MM.1S (cell line): Measurements from ENCODE around the gene FECH.
"Not testable (repeated sequence)": the region's sequence is repeated elsewhere in the genome, so short reads cannot be mapped to it uniquely, and the experiment has no call there.

ENCODE experiments used
- DNase-seq: peaks from one replicate; pipeline ENCODE4 v3.0.0-alpha.2; 2015
- H2AFZ ChIP-seq: fragments of 300-600 bp; sonication (generic); 2 replicates; pipeline ENCODE4 v1.6.0; 2016; ENCODE audit warnings: antibody characterized with exemption, low read length
- H3F3A ChIP-seq: fragments of 300-600 bp; sonication (generic); 2 replicates; pipeline ENCODE4 v1.6.1; 2016; ENCODE audit warnings: mild to moderate bottlenecking, antibody characterized with exemption, low read length, moderate library complexity, mixed read lengths; ENCODE audit not compliant: insufficient read depth
- H3K27ac ChIP-seq: fragments of 300-600 bp; sonication (generic); 2 replicates; pipeline ENCODE4 v1.5.1; 2016; ENCODE audit warnings: mild to moderate bottlenecking, low read length
- H3K27me3 ChIP-seq: fragments of 300-600 bp; sonication (generic); replicated peaks from 2 replicates; pipeline ENCODE4 v1.6.0; 2016; ENCODE audit warnings: low read length; ENCODE audit not compliant: insufficient read depth
- H3K36me3 ChIP-seq: fragments of 300-600 bp; sonication (generic); replicated peaks from 2 replicates; pipeline ENCODE4 v1.6.1; 2016; ENCODE audit warnings: mild to moderate bottlenecking, low read length, mixed read lengths; ENCODE audit not compliant: insufficient read depth
- H3K4me1 ChIP-seq: fragments of 300-600 bp; sonication (generic); 2 replicates; pipeline ENCODE4 v1.6.1; 2016; ENCODE audit warnings: low read length, mixed read lengths
- H3K4me2 ChIP-seq: fragments of 300-600 bp; sonication (generic); 2 replicates; pipeline ENCODE4 v1.6.0; 2016; ENCODE audit warnings: low read depth, low read length
- H3K4me3 ChIP-seq: fragments of 300-600 bp; sonication (generic); 2 replicates; pipeline ENCODE4 v1.5.1; 2016; ENCODE audit warnings: low read length, mixed read lengths
- H3K79me2 ChIP-seq: fragments of 300-600 bp; sonication (generic); 2 replicates; pipeline ENCODE4 v1.6.1; 2016; ENCODE audit warnings: mixed run types, low read length, mixed read lengths
- H3K9ac ChIP-seq: fragments of 300-600 bp; sonication (generic); 2 replicates; pipeline ENCODE4 v1.6.1; 2016; ENCODE audit warnings: low read length, mixed read lengths
- H3K9me2 ChIP-seq: fragments of 300-600 bp; sonication (generic); replicated peaks from 2 replicates; pipeline ENCODE4 v1.6.1; 2016; ENCODE audit warnings: mild to moderate bottlenecking, low read length, mixed read lengths; ENCODE audit not compliant: insufficient read depth
- H3K9me3 ChIP-seq: fragments of 300-600 bp; sonication (generic); replicated peaks from 2 replicates; pipeline ENCODE4 v1.6.1; 2016; ENCODE audit warnings: mild to moderate bottlenecking, low read length, mixed read lengths; ENCODE audit not compliant: insufficient read depth
- H4K20me1 ChIP-seq: fragments of 300-600 bp; sonication (generic); 2 replicates; pipeline ENCODE4 v1.6.1; 2016; ENCODE audit warnings: mild to moderate bottlenecking, low read length, moderate library complexity, mixed read lengths; ENCODE audit not compliant: insufficient read depth
- CTCF ChIP-seq: fragments of 300-600 bp; sonication (generic); IDR thresholded peaks from 2 replicates; pipeline ENCODE4 v1.5.1; 2016; ENCODE audit warnings: antibody characterized with exemption, low read length, mixed read lengths
- EZH2 ChIP-seq: fragments of 300-600 bp; sonication (generic); optimal IDR thresholded peaks from 2 replicates; pipeline ENCODE3; 2017; ENCODE audit warnings: low read depth, mild to moderate bottlenecking, antibody characterized with exemption, low read length, mixed read lengths
- EZH2phosphoT487 ChIP-seq: fragments of 300-600 bp; sonication (generic); IDR thresholded peaks from 2 replicates; pipeline ENCODE4 v1.6.1; 2018; ENCODE audit warnings: antibody characterized with exemption, low read length

Gene FECH

GRCh38 chr18:57595347-57595746, 8.8 kb upstream of the FECH start:
- Histone ChIP-seq H3K79me2 (no peaks in the 10 kb centered on the region), H3F3A (0 out of 2 replicates have a peak, but pooled peaks cover 4% of the 10 kb centered on the region), H3K4me1 (peaks cover 7% of the 10 kb centered on the region; the same call in 1 of the 2 replicates), H4K20me1 (no peaks in the 10 kb centered on the region), H3K9ac (no peak overlapping the region), H3K27me3 (no peaks in the 10 kb centered on the region), H3K27ac (no peak overlapping the region), H3K36me3 (peaks cover 5% of the 10 kb centered on the region; the same call in 1 of the 2 replicates), H3K9me3 (no peaks in the 10 kb centered on the region), H3K4me2 (no peak overlapping the region), H2AFZ (no peak overlapping the region), H3K9me2 (no peaks in the 10 kb centered on the region), H3K4me3 (no peak overlapping the region)
- TF ChIP-seq EZH2phosphoT487: no peak
- TF ChIP-seq EZH2: no peak
- no peak for TF ChIP-seq CTCF
- no peak for DNase-seq

GRCh38 chr18:57592716-57593115, 6.2 kb upstream of the FECH start:
- not testable (repeated sequence) for H4K20me1 ChIP-seq, H3K4me1 ChIP-seq, H3K9ac ChIP-seq, H3K9me2 ChIP-seq, H3F3A ChIP-seq, H3K9me3 ChIP-seq, H3K36me3 ChIP-seq, H3K79me2 ChIP-seq, H3K4me2 ChIP-seq, H2AFZ ChIP-seq, H3K27me3 ChIP-seq, H3K4me3 ChIP-seq, H3K27ac ChIP-seq
- peak; percentile 47 for DNase-seq

- no peak overlapping the region for H3K4me2 ChIP-seq
- no peak overlapping the region for H3K27ac ChIP-seq
- no peaks in the 10 kb centered on the region for H3K27me3 ChIP-seq
- no peaks in the 10 kb centered on the region for H3K9me2 ChIP-seq
- no peak overlapping the region for H3K9ac ChIP-seq
- peaks cover 17% of the 10 kb centered on the region; the same call in 1 of the 2 replicates for H3K79me2 ChIP-seq
- TF ChIP-seq CTCF (no peak), EZH2phosphoT487 (no peak), EZH2 (no peak)
- H3K36me3 ChIP-seq: no peaks in the 10 kb centered on the region
- H3F3A ChIP-seq: peaks cover 8% of the 10 kb centered on the region
- H4K20me1 ChIP-seq: no peaks in the 10 kb centered on the region
- no peak overlapping the region for H3K4me3 ChIP-seq
- H2AFZ ChIP-seq: no peak overlapping the region
- no peak for DNase-seq
- H3K4me1 ChIP-seq: peaks cover 17% of the 10 kb centered on the region
- no peaks in the 10 kb centered on the region for H3K9me3 ChIP-seq
These were observed 2.7 kb upstream of the FECH start for GRCh38 chr18:57589161-57589560.

- peak overlapping the region; percentile 94 for H3K4me3 ChIP-seq
- H3K27me3 ChIP-seq: no peaks in the 10 kb centered on the region
- peak overlapping the region; percentile 84; the same call in 1 of the 2 replicates for H3K4me2 ChIP-seq
- H3K4me1 ChIP-seq: peaks cover 17% of the 10 kb centered on the region
- no peaks in the 10 kb centered on the region for H3K9me3 ChIP-seq
- H3K27ac ChIP-seq: peak overlapping the region; percentile 49; the same call in 1 of the 2 replicates
- H2AFZ ChIP-seq: peak overlapping the region; percentile 92
- no peak for DNase-seq
- peaks cover 25% of the 10 kb centered on the region; the same call in 1 of the 2 replicates for H3K79me2 ChIP-seq
- no peaks in the 10 kb centered on the region for H3K36me3 ChIP-seq
- H3K9ac ChIP-seq: no peak overlapping the region; the same call in 1 of the 2 replicates
- H3F3A ChIP-seq: peaks cover 9% of the 10 kb centered on the region
- TF ChIP-seq CTCF (no peak), EZH2 (no peak), EZH2phosphoT487 (no peak)
- no peaks in the 10 kb centered on the region for H3K9me2 ChIP-seq
- no peaks in the 10 kb centered on the region for H4K20me1 ChIP-seq
These were observed 678 bp upstream of the FECH start for GRCh38 chr18:57587098-57587661.
